Prostate gland (tissue), 2 donors: Measurements from ENCODE around the gene SRSF7.

Experiments used
- CTCF ChIP-seq, 4 experiments: fragments of 200-600 bp in 2 of 4; fragments of 450-650 bp in 2 of 4; sonication (generic) in 2 of 4; IDR thresholded peaks; 1 replicate in 3 of 4; 2 replicates in 1 of 4; pipeline ENCODE4 v1.5.1; 2016 to 2019; ENCODE audit warnings: antibody characterized with exemption in 4 of 4, mild to moderate bottlenecking in 2 of 4, moderate library complexity in 2 of 4
- POLR2A ChIP-seq: fragments of 450-650 bp; IDR thresholded peaks from one replicate; pipeline ENCODE4 v1.6.1; 2016; ENCODE audit warnings: antibody characterized with exemption, mild to moderate bottlenecking
- POLR2AphosphoS5 ChIP-seq: sonication (generic); formaldehyde crosslinking; IDR thresholded peaks from one replicate; pipeline ENCODE4 v1.6.1; 2017; ENCODE audit warnings: antibody characterized with exemption

GRCh38 chr2:38771632-38772031, 20.5 kb upstream of the SRSF7 start:
- TF ChIP-seq CTCF (IDR thresholded peaks at IDR 0.05) (no peak), POLR2AphosphoS5 (no peak), POLR2A (no peak)
